ENCODE results near the gene PELI3.

- no peak for TF ChIP-seq CTCF (IDR thresholded peaks at IDR 0.05)
- no peak for TF ChIP-seq EP300 (IDR thresholded peaks at IDR 0.05)
- no peak for TF ChIP-seq POLR2A (IDR thresholded peaks at IDR 0.05)
These were observed 34.1 kb upstream of the PELI3 start for GRCh38 chr11:66432597-66432996.
